GM21619 (cell line): ENCODE results near the gene IRX6.

Source experiments
- ATAC-seq: cut with Tn5 transposase; IDR thresholded peaks from one replicate; pipeline ENCODE4 v1.9.1; 2021; ENCODE audit not compliant: unreplicated experiment

The IRX6 gene

DNA sequence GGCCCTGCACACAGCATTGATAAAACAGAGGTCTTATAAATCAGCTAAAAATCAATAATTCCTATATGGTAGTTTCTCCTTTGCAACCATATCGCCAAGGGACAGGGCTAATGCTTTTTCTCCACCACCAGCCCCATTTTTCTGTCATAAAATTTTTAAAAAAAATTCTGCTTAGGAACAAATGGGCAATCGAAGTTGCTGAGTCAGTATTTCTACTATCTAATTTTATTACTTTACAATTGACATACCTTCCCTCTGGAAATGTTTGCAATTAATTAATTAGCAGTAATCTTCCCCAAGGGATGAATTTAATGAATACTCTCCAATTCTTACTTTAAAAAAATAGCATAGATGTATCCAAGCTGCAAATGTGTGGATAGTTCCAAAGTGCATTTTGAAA lies 1.7 kb upstream of the IRX6 start:
- no peak for ATAC-seq

DNA sequence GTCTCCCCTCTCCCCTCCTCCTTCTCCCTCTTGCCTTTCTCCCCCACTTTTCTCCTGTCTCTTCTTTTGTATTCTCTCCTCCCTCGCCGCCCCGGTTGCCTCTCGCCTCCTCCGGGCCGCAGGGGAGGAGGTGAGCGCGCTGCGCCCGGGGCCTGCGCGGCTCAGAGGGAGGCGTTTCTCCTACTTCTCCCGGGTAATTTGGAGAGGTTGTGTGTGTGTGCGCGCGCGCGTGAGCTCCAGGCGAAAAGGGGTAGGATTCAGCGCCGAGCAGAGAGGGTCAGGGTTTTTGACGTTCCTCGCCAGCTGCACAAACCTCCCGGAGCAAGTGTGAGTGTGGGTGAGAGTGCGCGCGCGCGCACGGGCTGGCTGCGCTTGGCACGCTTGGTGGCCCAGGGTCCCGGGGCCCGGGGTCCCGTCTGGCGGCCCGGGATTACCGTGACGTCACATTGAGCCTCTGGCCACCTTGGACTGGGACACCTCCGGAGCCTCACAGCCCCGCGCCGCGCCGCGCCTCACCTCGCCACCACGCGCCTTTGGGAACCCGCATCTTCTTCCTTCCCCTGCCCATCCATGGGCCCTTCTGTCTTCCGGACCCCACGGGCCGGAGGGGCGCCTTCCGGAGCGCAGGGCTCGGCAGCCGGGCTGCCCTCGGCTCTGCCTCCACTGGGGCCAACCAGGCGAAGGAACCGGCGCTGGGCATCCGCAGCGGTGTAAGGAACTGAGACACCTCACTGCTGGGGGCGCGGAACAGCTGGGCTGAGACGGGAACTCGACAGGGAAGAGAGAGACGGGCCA lies 479 bp downstream of the IRX6 start:
- ATAC-seq, result no peak

DNA sequence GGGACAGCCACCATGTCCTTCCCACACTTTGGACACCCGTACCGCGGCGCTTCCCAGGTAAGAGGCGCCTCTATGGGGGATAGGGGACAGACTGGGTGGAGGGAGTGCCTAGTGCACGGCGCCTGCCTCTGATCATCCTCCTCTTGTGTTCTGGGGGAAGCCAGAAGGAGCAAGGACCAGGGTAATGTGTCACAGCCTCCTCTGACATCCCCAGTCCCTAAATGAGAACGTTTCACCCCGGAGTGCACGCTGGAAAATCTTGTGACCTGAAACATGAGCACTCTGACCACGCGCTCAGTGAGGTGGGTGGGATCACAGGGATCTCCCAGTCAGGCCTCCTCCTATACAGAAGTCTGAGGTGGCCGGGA lies 1.1 kb downstream of the IRX6 start:
- ATAC-seq, result no peak

DNA sequence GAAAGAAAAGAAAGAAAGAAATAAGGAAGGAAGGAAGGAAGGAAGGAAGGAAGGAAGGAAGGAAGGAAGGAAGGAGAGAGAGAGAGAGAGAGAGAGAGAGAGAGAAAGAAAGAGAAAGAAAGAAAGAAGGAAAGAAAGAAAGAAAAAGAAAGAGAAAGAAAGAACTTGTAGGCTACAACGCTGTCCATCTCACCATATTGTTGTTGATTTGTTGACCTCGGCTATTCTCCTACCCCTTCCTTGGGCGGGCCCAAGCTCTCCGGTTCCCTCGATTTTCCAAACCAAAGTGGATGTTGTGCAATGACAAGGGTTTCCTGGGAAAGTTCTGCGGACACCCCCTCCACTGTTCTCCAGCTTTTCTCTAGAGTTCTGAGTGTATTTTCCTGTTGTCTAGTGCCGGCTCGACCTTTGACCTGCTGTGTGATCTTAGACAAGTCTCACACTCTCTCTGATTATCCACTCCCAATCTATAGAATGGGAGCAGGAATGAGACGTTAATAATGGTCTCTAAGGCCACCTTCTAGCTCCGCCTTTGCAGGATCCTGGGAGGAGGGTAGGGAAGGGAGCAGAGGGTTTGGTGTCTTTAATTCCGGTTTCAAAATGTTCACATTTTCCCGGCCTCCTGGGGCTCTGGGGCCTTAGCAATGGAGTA lies 1.6 kb downstream of the IRX6 start:
- ATAC-seq, result no peak

DNA sequence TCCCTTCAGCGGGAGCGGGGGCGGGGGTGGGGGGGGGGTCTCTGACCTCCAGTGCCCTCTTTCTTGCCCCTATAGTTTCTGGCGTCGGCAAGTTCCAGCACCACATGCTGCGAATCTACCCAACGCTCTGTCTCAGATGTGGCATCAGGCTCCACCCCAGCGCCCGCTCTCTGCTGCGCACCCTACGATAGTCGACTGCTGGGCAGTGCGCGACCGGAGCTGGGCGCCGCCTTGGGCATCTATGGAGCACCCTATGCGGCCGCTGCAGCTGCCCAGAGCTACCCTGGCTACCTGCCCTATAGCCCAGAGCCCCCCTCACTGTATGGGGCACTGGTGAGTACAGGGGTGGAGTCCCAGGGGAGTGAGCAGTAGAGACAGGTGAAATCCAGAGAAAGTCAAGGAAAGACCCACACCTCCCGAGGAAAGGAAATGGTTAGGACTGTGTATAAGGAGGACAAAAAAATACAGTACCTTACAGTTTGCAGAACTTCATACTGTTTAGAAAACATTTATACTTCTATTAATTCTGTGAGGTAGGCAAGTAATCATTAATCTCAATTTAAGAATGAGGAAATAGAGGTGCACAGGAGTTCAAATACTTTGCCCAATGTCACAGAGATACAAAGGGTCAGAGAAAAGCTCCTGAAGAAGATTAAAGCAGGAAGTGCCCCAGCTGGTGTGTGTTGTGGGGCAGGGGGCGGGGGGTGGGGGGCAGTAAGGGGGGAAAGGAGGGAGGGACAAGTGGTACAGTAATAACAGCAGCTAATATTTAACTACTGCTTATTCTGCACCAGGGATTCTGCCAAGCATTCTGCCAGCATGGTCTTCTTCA lies 2.5 kb downstream of the IRX6 start:
- no peak for ATAC-seq

DNA sequence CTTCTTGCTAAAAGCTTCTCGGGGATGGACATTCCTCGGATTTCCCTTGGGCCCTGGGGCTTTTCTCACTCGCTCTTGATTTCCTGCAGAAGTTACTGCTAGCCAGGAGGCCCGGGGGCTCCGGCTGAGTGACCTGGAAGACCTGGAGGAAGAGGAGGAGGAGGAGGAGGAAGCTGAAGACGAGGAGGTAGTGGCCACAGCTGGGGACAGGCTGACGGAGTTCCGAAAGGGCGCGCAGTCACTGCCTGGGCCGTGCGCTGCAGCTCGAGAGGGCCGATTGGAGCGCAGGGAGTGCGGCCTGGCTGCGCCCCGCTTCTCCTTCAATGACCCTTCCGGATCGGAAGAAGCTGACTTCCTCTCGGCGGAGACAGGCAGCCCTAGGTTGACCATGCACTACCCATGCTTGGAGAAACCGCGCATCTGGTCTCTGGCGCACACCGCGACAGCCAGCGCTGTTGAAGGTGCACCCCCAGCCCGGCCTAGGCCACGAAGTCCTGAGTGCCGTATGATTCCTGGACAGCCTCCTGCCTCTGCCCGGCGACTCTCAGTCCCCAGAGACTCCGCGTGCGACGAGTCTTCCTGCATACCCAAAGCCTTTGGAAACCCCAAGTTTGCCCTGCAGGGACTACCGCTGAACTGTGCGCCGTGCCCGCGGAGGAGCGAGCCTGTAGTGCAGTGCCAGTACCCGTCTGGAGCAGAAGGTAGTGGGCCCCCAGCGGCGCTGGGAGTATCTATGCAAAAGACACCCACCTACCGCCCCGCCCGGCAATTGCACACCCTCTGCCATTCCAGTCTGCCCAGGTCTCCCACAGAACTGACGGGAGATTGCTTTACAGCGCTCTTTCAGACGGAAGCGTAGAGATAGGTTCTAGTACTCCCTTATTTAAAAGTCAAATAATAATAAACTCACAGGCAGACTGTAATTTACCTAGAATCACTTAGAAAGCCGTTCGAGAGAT lies 4.9 kb downstream of the IRX6 start:
- no peak for ATAC-seq

DNA sequence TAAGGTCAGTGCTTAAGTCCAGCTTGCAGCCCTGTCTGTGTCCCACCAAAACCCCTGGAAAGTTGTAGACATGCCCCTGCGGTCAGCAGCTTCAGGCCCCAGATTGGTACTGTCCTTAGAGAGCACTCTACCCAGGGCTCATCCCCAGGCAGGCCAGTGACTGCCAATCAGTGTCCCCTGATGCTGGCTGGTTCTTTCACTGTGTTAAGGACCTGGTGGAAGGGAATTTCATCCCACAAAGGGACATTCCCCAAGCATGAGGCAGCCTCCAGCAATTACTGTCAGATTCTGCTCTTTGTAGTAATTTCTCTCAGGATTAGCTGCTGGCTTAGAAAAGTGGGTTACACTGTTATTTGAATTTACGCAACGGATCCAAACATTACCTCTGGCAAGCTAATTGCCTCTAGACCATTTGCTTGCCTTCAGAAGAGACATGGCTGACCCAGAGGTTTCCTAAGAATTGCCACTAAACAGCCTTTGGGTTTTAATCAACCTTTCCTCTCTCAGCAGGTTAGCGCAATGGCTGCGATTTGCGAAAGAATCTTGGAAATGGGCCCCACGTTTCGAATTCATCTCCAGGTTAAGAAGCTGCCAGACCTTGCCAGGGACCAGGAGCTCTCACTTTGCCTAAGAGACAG lies 5.9 kb downstream of the IRX6 start:
- ATAC-seq, result no peak

DNA sequence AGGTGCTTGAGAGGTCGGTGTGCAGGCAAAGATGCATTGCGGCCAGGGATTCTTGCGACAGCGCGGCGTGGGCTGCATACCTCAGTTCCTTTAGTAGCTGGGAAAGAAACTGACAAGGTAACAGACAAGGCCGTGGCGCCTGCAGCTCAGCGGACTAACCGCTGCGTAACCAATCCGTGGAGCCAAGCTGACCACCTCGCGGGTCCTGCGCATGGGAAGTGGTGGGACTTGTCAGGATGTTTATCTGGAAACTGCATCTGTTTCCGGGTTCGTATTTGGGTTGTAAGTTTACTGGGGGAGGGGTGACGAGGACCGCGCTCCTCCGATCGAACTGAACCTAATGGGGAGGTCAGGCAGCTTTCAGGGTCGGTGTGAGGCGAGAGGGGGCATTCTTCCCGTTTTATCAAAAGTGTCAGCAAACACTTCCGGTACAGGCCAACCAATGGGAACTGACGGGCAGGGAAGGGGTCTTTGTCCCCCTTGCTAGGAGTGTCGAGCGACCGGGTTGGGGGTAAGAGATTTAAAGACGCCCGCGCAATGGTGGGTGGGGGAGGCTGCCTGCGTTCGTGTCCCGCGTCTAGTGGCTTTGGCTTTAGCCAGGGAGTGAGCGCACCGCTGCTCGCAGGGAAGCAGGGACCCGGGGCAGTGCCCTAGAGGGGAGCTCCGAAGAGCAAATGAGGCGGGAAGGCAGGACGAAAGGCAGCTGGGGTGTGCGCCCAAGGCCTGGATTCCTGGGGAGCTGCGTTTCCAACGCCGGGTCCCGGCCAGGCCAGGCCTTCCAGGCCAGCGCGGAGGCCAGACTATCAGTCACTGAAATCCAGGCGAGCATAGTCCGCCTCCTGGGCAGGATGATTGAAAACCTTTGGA lies 7.0 kb downstream of the IRX6 start:
- no peak for ATAC-seq

DNA sequence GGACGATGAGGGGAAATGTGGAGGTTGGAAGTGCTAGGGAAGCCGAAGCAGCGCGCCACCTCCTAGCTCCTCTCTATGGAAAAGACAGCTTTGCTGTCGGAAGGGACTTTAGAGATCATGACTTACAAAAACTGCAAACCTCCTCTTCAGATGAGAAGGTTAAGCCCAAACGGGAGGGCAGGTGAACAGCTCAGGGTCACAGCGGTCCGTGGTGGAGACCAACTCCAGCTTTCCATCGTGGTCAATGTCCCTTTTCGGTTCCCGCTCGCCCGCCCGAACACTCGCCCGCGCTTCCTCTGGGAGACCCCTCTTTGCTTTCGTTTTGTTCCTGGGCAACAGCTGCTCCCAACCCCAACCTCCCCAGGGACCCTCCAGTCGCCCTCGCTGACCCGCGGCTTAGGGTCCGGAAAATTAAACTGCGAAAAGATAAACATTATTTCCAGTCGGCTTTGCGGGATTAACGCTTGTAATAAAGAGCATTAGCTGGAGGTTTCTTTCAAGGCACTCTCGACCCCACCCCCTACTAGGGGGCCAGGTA lies 7.7 kb downstream of the IRX6 start:
- ATAC-seq, result no peak

DNA sequence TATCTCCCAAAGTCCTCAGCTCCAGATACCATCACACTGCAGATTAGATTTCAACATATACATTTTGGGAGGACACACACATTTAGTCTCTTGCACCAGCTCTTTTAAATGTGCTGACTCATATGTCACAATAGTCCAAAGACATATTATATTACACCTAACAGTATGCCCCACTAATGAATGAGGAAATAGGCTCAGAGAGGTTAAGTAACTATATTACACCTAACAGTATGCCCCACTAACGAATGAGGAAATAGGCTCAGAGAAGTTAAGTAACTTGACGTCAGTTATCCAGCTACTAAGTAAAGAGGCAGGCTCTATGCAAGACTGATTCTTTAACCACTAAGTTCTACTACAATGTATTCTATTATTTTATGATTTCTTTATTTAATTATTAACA lies 9.7 kb downstream of the IRX6 start:
- ATAC-seq, result peak; percentile 59

DNA sequence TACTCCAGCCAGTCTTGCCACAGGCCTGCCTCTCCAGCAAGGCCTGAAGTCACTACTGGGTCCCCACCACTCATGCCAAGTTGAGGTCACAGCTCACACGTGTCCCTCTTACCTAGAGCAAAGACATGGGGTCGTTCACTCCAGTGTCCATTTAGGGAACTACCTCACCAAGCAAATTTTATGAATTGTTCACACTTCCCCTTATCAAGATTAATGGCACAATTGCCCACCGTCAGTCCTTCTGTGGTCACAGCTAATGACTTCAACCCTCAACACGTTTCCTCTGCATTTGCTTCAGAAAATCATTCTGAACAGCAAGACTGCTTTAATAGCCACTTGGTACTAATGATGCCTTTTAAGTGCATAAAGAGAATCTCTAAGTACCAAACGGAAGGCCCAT lies 14.6 kb downstream of the IRX6 start:
- no peak for ATAC-seq

DNA sequence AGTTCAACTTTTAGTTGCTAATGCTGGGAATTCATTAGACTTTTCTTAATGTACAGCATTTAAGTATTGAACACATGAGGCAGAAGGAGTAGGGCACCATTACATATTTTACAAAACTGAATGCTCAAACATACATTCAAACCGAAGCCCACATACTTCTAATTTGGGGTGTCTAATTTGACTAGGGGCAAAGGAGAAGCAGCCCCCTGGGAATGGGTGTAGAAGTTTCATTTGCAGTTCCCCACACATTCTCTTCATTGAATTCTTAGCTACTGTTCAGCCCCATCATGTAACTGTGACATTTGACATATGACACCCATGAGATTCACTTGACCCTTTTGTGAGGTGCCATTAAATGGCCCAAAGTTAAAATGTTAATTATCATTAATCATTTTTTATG lies 16.4 kb downstream of the IRX6 start:
- no peak for ATAC-seq

DNA sequence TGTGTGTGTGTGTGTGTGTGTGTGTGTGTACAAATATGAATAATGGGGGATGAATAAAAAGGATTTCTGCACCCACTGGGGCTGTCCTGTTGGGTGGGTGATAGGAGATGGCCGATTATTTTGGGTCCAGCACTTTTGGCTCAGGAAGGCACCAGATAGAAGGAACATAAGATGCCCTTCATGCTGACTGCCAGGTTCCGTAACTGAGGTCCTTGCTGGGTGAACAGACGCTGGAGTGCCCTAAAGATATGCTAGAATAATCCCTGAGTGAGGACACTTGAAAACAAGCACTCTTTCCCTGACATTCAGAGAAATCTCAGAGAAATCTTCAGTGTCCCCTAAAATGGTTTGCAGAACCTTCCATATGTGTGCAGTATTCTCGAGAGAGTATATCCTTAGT lies 17.7 kb downstream of the IRX6 start:
- no peak for ATAC-seq

DNA sequence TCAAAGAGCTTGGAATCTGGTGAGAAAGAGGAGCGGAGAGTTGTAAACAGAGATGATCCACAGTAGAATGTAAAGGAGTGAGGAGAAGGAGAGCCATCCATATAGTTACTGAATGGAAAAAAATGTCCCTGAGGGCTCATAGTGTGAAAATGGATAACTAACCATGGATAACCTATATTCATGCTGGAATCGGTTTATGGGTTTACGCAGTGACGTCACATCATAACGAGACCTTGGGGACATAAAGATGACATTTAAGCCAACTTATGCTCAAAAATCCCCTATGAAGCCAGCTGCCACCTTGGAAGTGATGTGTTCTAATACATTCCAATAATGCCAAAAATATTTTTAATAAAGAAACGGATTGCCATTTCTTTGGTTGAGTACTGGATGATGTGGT lies 22.5 kb downstream of the IRX6 start:
- no peak for ATAC-seq

DNA sequence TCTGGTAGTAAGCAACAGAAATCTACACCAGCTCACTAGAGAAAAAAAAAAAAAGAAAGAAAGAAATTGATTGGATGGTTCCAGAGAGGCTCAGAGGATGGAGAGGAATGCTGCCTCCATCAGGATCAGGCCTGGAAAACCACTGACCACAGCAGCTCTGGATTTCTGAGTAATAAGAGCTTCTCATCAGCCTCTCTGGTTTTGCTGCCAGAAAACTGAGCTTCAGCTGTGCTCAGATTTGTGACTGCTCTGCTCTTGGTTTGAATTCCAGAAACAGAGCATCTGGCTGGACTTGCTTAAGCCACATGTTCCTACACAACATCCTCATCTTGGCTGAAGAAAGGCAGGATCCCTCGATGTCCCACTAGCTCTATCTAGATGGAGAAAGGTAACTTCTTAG lies 25.9 kb downstream of the IRX6 start:
- ATAC-seq, result no peak

DNA sequence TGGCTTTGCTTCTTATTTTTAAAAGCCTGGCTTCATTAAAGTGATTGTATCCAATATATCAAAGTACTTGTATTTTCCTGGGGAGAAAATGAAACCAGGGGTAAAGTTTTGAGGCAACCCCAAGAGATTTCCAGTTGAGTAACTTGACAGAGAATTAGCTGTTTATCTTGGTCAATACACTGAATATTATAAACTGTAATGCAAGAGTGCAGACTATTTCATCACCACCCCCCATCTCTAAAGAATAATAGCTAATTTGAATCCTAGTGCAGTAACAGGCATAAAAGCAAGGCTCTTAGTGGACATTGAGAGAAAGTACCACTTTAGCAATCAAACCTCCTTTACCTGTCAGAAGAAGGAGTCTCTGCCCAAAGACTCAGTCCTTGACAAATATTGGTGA lies 27.0 kb downstream of the IRX6 start:
- no peak for ATAC-seq

DNA sequence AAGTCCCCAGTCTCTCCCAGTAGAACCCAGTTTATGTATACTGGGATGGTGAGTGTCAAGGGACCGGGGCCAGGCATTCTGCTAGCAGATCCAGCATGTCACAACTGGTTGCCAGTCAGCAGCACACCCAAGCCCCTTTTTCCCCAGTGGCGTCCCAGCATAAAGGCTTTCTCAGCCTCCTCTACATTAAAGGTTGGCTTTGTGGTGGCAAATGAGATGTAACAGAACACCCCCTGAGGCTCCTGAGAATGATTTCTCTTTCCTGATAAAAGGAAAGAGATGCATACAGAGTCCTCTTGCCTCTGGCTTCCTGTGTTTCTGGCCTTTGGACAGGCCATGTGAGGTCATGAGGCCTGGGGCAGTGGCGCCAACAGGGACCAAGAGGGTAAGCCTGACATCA lies 27.9 kb downstream of the IRX6 start:
- no peak for ATAC-seq

DNA sequence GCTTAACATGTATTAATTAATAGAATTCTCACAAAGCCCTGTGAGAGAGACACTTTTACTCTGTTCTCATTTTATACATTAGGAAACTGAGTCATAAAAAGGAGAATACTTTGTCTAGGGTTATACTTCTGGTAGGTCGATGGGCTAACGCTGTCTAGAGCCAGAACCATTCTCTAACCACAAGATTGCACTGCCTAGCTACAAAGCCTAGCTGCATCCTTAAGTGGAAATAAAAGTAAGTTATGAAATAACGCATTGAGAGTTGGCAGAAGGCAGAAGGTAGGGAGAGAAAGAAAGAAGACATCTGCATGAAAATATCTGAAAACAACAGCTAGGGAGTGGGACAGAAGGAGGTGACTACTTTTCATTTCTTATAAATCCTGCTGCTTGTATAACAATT lies 33.2 kb downstream of the IRX6 start:
- ATAC-seq, result no peak

DNA sequence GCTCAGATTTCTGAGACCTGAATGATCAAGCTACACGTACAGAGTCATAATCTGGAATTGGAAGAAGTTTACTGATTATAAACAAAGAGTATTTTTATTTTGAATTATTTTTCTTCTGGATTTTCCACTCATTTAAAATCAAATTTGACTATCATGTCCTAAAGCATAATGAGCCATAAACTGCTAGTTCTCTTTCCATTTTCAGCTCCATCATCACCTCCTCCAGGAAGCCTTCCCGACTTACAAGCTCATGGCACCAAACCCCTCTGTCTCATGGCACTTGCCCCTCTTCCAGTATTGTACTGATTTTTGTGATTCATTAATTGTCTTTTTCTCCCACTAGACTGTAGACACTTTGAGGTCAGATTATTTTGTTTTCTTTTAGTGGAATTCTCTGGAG lies 35.9 kb downstream of the IRX6 start:
- ATAC-seq, result no peak
